GM23338 (cell line): ENCODE results near the gene RPL39L.

Experiments used
- CREB1 ChIP-seq: fragments of 250-450 bp; sonication (Bioruptor Pico); IDR thresholded peaks from 2 replicates; pipeline ENCODE4 v1.5.0; 2020; ENCODE audit warnings: low read depth, mild to moderate bottlenecking, moderate library complexity
- CTCF ChIP-seq, 2 experiments: fragments of 200-600 bp in 1 of 2; sonication (generic) in 1 of 2; conservative IDR thresholded peaks; 2 replicates each; pipeline versions ENCODE4 v1.5.1 to v1.6.1; 2016 to 2017; ENCODE audit warnings: antibody characterized with exemption in 2 of 2, low read depth in 2 of 2, mild to moderate bottlenecking in 2 of 2, moderate library complexity in 1 of 2
- EZH2 ChIP-seq: fragments of 200-600 bp; sonication (generic); IDR thresholded peaks from one replicate; pipeline ENCODE4 v1.8.0; 2017; ENCODE audit warnings: antibody characterized with exemption, mild to moderate bottlenecking, low read depth; ENCODE audit not compliant: unreplicated experiment
- POLR2AphosphoS5 ChIP-seq: IDR thresholded peaks from 2 replicates; pipeline ENCODE4 v1.6.1; 2016; ENCODE audit warnings: antibody characterized with exemption, low read depth
- REST ChIP-seq: IDR thresholded peaks from one replicate; pipeline ENCODE4 v1.6.1; 2018; ENCODE audit warnings: antibody characterized with exemption; ENCODE audit not compliant: unreplicated experiment

GRCh38 chr3:187181454-187182170 is 42.3 kb upstream of the RPL39L start:
- TF ChIP-seq EZH2 (no peak), CTCF (conservative IDR thresholded peaks at IDR 0.05; ENCODE audit: low read depth in 2 of 2) (no peak), POLR2AphosphoS5 (peak; percentile 83), CREB1 (CRISPR knock-in tag) (no peak), REST (no peak)
